ENCODE results near the gene TBC1D22A. TPM values are rescaled to one million over a fixed set of nuclear protein-coding genes. Genes with fewer than 3 reads are reported as not detected.

TBC1D22A gene
- total RNA-seq, 1 donor from 2014 or later, result 87.8 TPM

GRCh38 chr22:46897246-46897623 is 134.8 kb downstream of the TBC1D22A start:
- TF ChIP-seq CTCF (IDR thresholded peaks at IDR 0.05), result no peak
- Histone ChIP-seq H3K4me1 (no peaks in the 10 kb centered on the region), H3K36me3 (peaks cover 5 to 11% of the 10 kb centered on the region in 2 donors), H3K9me3 (no peaks in the 10 kb centered on the region), H3K27ac (no peak overlapping the region), H3K4me3 (no peak overlapping the region), H3K27me3 (no peaks in the 10 kb centered on the region)
- no peak for DNase-seq (ENCODE audit: low spot score in 2 of 2)
- intact Hi-C loops (cut with DNase I), result loop anchor here (5.0 kb wide), 1 partner anchor 100 kb away; no protein-coding TSS in a partner anchor

GRCh38 chr22:46900549-46900948 is 138.1 kb downstream of the TBC1D22A start:
- TF ChIP-seq CTCF (IDR thresholded peaks at IDR 0.05), result no peak
- no peak overlapping the region for H3K27ac ChIP-seq
- no peak for DNase-seq (ENCODE audit: low spot score in 2 of 2)
- peaks cover 0 to 10% of the 10 kb centered on the region in 2 donors for H3K36me3 ChIP-seq
- H3K4me3 ChIP-seq, result no peak overlapping the region
- H3K9me3 ChIP-seq, result no peaks in the 10 kb centered on the region
- no peaks in the 10 kb centered on the region for H3K27me3 ChIP-seq
- no peaks in the 10 kb centered on the region for H3K4me1 ChIP-seq
- intact Hi-C loops (cut with DNase I), result no loop called here

GRCh38 chr22:46902436-46902835 is 140.0 kb downstream of the TBC1D22A start:
- DNase-seq (ENCODE audit: low spot score in 2 of 2), result no peak
- H3K4me3 ChIP-seq, result no peak overlapping the region

GRCh38 chr22:46902998-46903916 is 140.8 kb downstream of the TBC1D22A start:
- H3K36me3 ChIP-seq, result peaks cover 2 to 8% of the 10 kb centered on the region in 2 donors
- intact Hi-C loops (cut with DNase I), result no loop called here
- H3K27me3 ChIP-seq, result no peaks in the 10 kb centered on the region
- no peaks in the 10 kb centered on the region for H3K9me3 ChIP-seq
- no peak overlapping the region for H3K27ac ChIP-seq
- H3K4me3 ChIP-seq, result no peak overlapping the region
- DNase-seq (ENCODE audit: low spot score in 2 of 2), result no peak
- TF ChIP-seq CTCF (IDR thresholded peaks at IDR 0.05), result no peak
- H3K4me1 ChIP-seq, result no peaks in the 10 kb centered on the region

More at GRCh38 chr22:46902436-46902835, 140.0 kb downstream of the TBC1D22A start:
- no peak for TF ChIP-seq CTCF (IDR thresholded peaks at IDR 0.05)
- H3K9me3 ChIP-seq, result no peaks in the 10 kb centered on the region
- H3K4me1 ChIP-seq, result no peaks in the 10 kb centered on the region
- no peaks in the 10 kb centered on the region for H3K27me3 ChIP-seq
- intact Hi-C loops (cut with DNase I), result no loop called here
- peaks cover 0 to 8% of the 10 kb centered on the region in 2 donors for H3K36me3 ChIP-seq
- no peak overlapping the region for H3K27ac ChIP-seq

- no peak for DNase-seq (ENCODE audit: low spot score in 2 of 2)
- no peaks in the 10 kb centered on the region for H3K4me1 ChIP-seq
- no peak for TF ChIP-seq CTCF (IDR thresholded peaks at IDR 0.05)
- intact Hi-C loops (cut with DNase I), result no loop called here
- H3K27ac ChIP-seq, result no peak overlapping the region
- no peaks in the 10 kb centered on the region for H3K9me3 ChIP-seq
- H3K27me3 ChIP-seq, result no peaks in the 10 kb centered on the region
- H3K4me3 ChIP-seq, result no peak overlapping the region
- H3K36me3 ChIP-seq, result peaks cover 2 to 8% of the 10 kb centered on the region in 2 donors
Measured at GRCh38 chr22:46905415-46905814, 143.0 kb downstream of the TBC1D22A start.

Measured in ascending aorta (tissue), 2 donors.